ENCODE measurements around the gene GSDMA.
A peak's percentile ranks its signal among the peaks of the same experiment; 100 is the strongest.
"Not testable (repeated sequence)": the region's sequence is repeated elsewhere in the genome, so short reads cannot be mapped to it uniquely, and the experiment has no call there.

The GSDMA gene

DNA sequence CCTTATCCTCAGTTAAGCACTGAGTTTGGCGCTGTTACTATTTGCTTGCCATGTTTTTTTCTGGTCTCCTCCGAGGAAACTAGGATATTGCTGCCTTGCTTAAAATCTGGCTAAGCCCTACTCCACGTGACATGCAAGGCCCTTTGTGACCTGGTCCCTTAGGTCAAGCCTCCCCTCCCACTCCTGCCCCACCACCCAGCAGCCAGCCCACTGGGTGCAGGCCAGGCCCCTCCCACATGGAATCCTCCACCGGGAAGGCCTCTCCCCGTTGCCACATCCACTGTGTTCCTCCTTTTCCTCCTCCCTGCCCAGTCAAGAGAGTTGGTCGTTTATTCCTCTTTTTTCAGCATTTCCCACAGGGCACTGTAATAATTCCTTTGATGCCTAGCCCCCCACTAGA is 34.0 kb downstream of the GSDMA start:
- no peak for DNase-seq (ENCODE audit: low read depth)

DNA sequence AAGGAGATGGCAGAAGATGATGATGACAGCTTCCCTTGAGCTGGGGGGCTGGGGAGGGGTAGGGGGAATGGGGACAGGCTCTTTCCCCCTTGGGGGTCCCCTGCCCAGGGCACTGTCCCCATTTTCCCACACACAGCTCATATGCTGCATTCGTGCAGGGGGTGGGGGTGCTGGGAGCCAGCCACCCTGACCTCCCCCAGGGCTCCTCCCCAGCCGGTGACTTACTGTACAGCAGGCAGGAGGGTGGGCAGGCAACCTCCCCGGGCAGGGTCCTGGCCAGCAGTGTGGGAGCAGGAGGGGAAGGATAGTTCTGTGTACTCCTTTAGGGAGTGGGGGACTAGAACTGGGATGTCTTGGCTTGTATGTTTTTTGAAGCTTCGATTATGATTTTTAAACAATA is 34.7 kb downstream of the GSDMA start:
- no peak for DNase-seq (ENCODE audit: low read depth)

- no peak for DNase-seq (ENCODE audit: low read depth)
These were observed 36.3 kb downstream of the GSDMA start for GRCh38 chr17:39999067-39999466.

GRCh38 chr17:40000161-40000560 is 37.4 kb downstream of the GSDMA start:
- DNase-seq (ENCODE audit: low read depth), result no peak

DNA sequence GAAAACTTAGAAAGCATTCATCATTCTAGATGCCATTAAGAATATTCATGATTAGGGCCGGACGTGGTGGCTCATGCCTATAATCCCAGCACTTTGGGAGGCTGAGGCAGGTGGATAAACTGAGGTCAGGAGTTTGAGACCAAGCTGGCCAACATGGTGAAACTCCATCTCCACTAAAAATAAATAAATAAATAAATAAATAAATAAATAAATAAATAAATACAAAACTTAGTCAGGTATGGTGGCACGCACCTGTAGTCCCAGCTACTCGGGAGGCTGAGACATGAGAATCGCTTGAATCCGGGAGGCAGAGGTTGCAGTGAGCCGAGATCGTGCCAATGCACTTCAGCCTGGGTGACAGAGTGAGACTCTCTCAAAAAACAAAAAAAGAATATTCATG is 38.5 kb downstream of the GSDMA start:
- DNase-seq (ENCODE audit: low read depth), result not testable (repeated sequence)

- DNase-seq (ENCODE audit: low read depth), result no peak
These were observed 41.3 kb downstream of the GSDMA start for GRCh38 chr17:40004072-40004471.

DNA sequence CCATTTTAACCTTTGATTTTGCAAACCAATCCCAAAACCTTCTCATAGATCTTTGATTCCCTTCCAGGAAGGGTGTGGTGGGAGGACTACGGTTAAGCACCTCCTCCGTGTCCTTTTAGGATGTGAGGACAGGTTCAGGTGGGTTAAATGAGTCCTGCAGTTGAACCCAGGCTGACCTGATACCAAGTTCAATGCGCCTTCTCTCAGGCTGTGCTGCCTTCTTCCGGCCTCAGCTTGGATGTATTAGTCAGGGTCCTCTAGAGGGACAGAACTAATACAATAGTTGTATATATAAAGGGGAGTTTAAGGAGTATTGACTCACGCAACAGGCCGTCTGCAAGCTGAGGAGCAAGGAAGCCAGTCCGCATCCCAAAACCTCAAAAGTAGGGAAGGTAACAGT is 41.9 kb downstream of the GSDMA start:
- DNase-seq (ENCODE audit: low read depth), result no peak

GRCh38 chr17:40005520-40005919 is 42.7 kb downstream of the GSDMA start:
- DNase-seq (ENCODE audit: low read depth), result no peak

DNA sequence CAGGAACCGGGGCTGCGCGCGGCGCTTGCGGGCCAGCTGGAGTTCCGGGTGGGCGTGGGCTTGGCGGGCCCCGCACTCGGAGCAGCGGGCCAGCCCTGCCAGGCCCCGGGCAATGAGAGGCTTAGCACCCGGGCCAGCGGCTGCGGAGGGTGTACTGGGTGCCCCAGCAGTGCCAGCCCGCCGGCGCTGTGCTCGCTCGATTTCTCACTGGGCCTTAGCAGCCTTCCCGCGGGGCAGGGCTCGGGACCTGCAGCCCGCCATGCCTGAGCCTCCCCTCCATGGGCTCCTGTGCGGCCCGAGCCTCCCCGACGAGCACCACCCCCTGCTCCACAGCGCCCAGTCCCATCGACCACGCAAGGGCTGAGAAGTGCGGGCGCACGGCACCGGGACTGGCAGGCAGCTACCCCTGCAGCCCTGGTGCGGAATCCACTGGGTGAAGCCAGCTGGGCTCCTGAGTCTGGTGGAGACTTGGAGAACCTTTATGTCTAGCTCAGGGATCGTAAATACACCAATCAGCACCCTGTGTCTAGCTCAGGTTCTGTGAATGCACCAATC is 48.2 kb downstream of the GSDMA start:
- not testable (repeated sequence) for DNase-seq (ENCODE audit: low read depth)

DNA sequence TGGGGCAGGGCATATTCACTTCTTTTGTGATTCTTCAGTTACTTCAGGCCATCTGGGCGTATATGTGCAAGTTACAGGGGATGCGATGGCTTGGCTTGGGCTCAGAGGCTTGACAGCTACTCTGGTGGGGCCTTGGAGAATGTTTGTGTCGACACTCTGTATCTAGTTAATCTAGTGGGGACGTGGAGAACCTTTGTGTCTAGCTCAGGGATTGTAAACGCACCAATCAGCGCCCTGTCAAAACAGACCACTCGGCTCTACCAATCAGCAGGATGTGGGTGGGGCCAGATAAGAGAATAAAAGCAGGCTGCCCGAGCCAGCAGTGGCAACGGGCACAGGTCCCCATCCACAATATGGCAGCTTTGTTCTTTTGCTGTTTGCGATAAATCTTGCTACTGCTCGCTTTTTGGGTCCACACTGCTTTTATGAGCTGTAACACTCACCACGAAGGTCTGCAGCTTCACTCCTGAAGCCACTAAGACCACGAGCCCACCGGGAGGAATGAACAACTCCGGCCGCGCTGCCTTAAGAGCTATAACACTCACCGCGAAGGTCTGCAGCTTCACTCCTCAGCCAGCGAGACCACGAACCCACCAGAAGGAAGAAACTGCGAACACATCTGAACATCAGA is 49.3 kb downstream of the GSDMA start:
- not testable (repeated sequence) for DNase-seq (ENCODE audit: low read depth)

GRCh38 chr17:40014375-40014980 is 51.7 kb downstream of the GSDMA start:
- no peak for DNase-seq (ENCODE audit: low read depth)

GRCh38 chr17:40015005-40015997 is 52.5 kb downstream of the GSDMA start, which contains the start of gene CSF3:
Gene CSF3 (plus strand): TSS chr17:40015440. CDS start chr17:40015475, 35 bp downstream.
- DNase-seq (ENCODE audit: low read depth), result no peak

GRCh38 chr17:40015998-40016985 is 53.5 kb downstream of the GSDMA start:
- no peak for DNase-seq (ENCODE audit: low read depth)

DNA sequence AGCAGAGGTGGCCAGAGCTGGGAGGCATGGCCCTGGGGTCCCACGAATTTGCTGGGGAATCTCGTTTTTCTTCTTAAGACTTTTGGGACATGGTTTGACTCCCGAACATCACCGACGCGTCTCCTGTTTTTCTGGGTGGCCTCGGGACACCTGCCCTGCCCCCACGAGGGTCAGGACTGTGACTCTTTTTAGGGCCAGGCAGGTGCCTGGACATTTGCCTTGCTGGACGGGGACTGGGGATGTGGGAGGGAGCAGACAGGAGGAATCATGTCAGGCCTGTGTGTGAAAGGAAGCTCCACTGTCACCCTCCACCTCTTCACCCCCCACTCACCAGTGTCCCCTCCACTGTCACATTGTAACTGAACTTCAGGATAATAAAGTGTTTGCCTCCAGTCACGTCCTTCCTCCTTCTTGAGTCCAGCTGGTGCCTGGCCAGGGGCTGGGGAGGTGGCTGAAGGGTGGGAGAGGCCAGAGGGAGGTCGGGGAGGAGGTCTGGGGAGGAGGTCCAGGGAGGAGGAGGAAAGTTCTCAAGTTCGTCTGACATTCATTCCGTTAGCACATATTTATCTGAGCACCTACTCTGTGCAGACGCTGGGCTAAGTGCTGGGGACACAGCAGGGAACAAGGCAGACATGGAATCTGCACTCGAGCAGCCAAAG is 54.7 kb downstream of the GSDMA start:
- DNase-seq (ENCODE audit: low read depth), result no peak

- no peak for DNase-seq (ENCODE audit: low read depth)
These were observed 55.7 kb downstream of the GSDMA start for GRCh38 chr17:40018211-40019121.

DNA sequence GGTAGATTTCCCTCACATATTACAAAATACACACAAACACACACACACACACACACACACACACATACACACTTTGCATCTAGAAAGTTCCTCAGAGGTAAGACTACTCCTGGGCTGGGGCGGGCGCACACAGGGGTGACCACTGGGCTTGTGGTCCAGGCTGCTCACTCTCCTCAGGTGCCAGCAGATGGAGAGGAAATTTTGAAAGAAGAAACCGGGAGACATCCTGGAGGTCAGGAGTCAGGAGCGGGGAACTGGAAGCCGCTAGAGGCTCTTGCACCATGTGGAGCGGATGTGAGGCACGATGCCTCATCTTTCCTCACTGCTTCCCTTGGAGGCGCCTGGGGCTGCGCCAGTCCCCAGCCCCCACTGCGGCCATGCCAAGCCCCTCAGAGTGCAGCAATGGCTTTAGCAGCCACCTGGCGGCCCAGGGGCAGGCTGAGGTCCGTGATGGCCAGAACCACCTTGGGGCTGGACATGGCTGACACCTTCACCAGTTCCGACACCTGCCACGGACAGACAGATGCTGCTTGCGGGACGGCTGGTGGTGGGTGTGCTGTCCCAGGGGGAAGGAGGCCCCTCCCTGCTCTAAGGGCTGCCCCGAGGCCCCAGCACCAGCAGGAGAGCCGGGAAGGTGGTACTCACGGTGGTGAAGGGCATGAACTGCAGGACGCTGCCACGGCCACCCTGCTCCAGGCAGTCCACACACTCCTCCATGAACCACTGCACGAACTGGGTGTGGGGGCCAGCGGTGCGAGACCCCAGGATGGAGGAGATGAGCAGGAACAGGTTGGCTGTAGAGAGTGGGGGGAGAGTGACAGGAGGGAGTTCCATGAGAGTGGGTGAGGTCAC is 56.6 kb downstream of the GSDMA start:
- DNase-seq (ENCODE audit: low read depth), result no peak

DNA sequence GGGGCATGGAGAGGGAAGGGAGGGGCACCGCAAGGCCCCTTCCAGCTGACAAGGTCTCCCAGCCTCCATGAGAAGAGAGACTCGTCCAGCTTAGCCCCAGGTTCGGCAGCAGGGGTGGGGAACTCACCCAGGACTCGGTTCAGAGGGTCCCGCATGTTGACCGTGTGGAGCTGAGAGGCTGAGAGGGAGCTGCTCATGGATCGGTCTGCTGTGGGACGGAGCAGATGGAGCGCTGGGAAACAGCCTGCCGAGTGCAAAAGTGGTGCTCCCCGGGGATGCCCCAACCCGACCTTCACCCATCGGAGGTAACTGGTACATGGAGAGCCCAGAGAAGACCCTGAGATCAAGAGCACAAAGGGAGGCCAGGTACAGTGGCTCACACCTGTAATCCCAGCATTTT is 57.3 kb downstream of the GSDMA start:
- no peak for DNase-seq (ENCODE audit: low read depth)

GRCh38 chr17:40021451-40021971 is 58.7 kb downstream of the GSDMA start:
- peak; percentile 64 for DNase-seq (ENCODE audit: low read depth)
